Left hindlimb (tissue), 1 donor: ENCODE results near the gene SHC4.
"Not testable (repeated sequence)": the region's sequence is repeated elsewhere in the genome, so short reads cannot be mapped to it uniquely, and the experiment has no call there.

Experiments
- DNase-seq: peaks from one replicate; pipeline ENCODE4 v3.0.0-alpha.2; 2018

Gene SHC4

GRCh38 chr15:48832648-48833047 lies 131.1 kb downstream of the SHC4 start:
- no peak for DNase-seq

- DNase-seq, result no peak
Measured at GRCh38 chr15:48828906-48829305, 134.8 kb downstream of the SHC4 start.

- DNase-seq, result no peak
Measured at GRCh38 chr15:48828471-48828870, 135.2 kb downstream of the SHC4 start.

- DNase-seq, result no peak
Measured at GRCh38 chr15:48825075-48825474, 138.6 kb downstream of the SHC4 start.

GRCh38 chr15:48823706-48824105 lies 140.0 kb downstream of the SHC4 start:
- no peak for DNase-seq

- DNase-seq, result no peak
Measured at GRCh38 chr15:48823237-48823636, 140.5 kb downstream of the SHC4 start.

- no peak for DNase-seq
Measured at GRCh38 chr15:48814286-48814685, 149.4 kb downstream of the SHC4 start.

- DNase-seq, result no peak
Measured at GRCh38 chr15:48811325-48811958, 152.3 kb downstream of the SHC4 start.

GRCh38 chr15:48810414-48811324 lies 153.1 kb downstream of the SHC4 start, which contains the start of gene CEP152:
TSS of gene CEP152 (minus strand) at chr15:48811069. CDS start at chr15:48805649, 5,420 bp downstream.
- peak; percentile 99 for DNase-seq

GRCh38 chr15:48806151-48806550 lies 157.6 kb downstream of the SHC4 start:
- DNase-seq, result no peak

- DNase-seq, result no peak
Measured at GRCh38 chr15:48805591-48805990, 158.1 kb downstream of the SHC4 start.

- no peak for DNase-seq
Measured at GRCh38 chr15:48803877-48804276, 159.8 kb downstream of the SHC4 start.

GRCh38 chr15:48802867-48803266 lies 160.9 kb downstream of the SHC4 start:
- DNase-seq, result no peak

- DNase-seq, result no peak
Measured at GRCh38 chr15:48802257-48802656, 161.5 kb downstream of the SHC4 start.

- DNase-seq, result no peak
Measured at GRCh38 chr15:48800811-48801455, 162.8 kb downstream of the SHC4 start.

GRCh38 chr15:48800245-48800644 lies 163.5 kb downstream of the SHC4 start:
- DNase-seq, result no peak

- DNase-seq, result no peak
Measured at GRCh38 chr15:48798319-48798718, 165.4 kb downstream of the SHC4 start.

- DNase-seq, result no peak
Measured at GRCh38 chr15:48796930-48797329, 166.8 kb downstream of the SHC4 start.

GRCh38 chr15:48796521-48796920 lies 167.2 kb downstream of the SHC4 start:
- no peak for DNase-seq

- DNase-seq, result no peak
Measured at GRCh38 chr15:48795901-48796300, 167.8 kb downstream of the SHC4 start.

- no peak for DNase-seq
Measured at GRCh38 chr15:48794697-48795134, 169.0 kb downstream of the SHC4 start.

GRCh38 chr15:48792408-48792807 lies 171.3 kb downstream of the SHC4 start:
- no peak for DNase-seq

- not testable (repeated sequence) for DNase-seq
Measured at GRCh38 chr15:48790466-48791115, 173.1 kb downstream of the SHC4 start.
